NCI-H2227 treated with DMSO at 0.1 percent for 48 hours (cell line): ENCODE measurements around the gene KLF3.

Experiments
- DNase-seq: peaks from one replicate; lab custom pipeline; 2025; lab: John Stamatoyannopoulos, UW

Gene KLF3

GRCh38 chr4:38674258-38675144 is 10.5 kb downstream of the KLF3 start:
- DNase-seq: no peak

- peak; percentile 44 for DNase-seq
Measured at GRCh38 chr4:38675146-38676121, 11.4 kb downstream of the KLF3 start.

- no peak for DNase-seq
Measured at GRCh38 chr4:38676986-38677385, 13.0 kb downstream of the KLF3 start.

- DNase-seq: no peak
Measured at GRCh38 chr4:38677441-38677840, 13.4 kb downstream of the KLF3 start.

GRCh38 chr4:38678078-38678477 is 14.1 kb downstream of the KLF3 start:
- DNase-seq: no peak

- no peak for DNase-seq
Measured at GRCh38 chr4:38679921-38680320, 15.9 kb downstream of the KLF3 start.

GRCh38 chr4:38681281-38681991 is 17.4 kb downstream of the KLF3 start:
- no peak for DNase-seq

- no peak for DNase-seq
Measured at GRCh38 chr4:38682336-38682735, 18.3 kb downstream of the KLF3 start.

- no peak for DNase-seq
Measured at GRCh38 chr4:38683276-38683675, 19.3 kb downstream of the KLF3 start.

GRCh38 chr4:38684271-38684670 is 20.3 kb downstream of the KLF3 start:
- DNase-seq: no peak

GRCh38 chr4:38684951-38685844 is 21.2 kb downstream of the KLF3 start:
- no peak for DNase-seq

- no peak for DNase-seq
Measured at GRCh38 chr4:38686682-38687081, 22.7 kb downstream of the KLF3 start.

GRCh38 chr4:38687571-38688011 is 23.6 kb downstream of the KLF3 start:
- DNase-seq: no peak

- DNase-seq: no peak
Measured at GRCh38 chr4:38688676-38689355, 24.8 kb downstream of the KLF3 start.

GRCh38 chr4:38691251-38692008 is 27.4 kb downstream of the KLF3 start:
- no peak for DNase-seq

- no peak for DNase-seq
Measured at GRCh38 chr4:38692421-38692820, 28.4 kb downstream of the KLF3 start.

- no peak for DNase-seq
Measured at GRCh38 chr4:38693569-38693968, 29.6 kb downstream of the KLF3 start.

- DNase-seq: no peak
Measured at GRCh38 chr4:38694330-38694729, 30.3 kb downstream of the KLF3 start.

GRCh38 chr4:38695809-38696208 is 31.8 kb downstream of the KLF3 start:
- no peak for DNase-seq

GRCh38 chr4:38696697-38697096 is 32.7 kb downstream of the KLF3 start:
- DNase-seq: no peak
